NT2/D1 (cell line): ENCODE measurements around the gene DPYSL5.
"Not testable (repeated sequence)": the region's sequence is repeated elsewhere in the genome, so short reads cannot be mapped to it uniquely, and the experiment has no call there.

Experiments
- DNase-seq: peaks from one replicate; pipeline ENCODE4 v3.0.0-alpha.2; 2011; ENCODE audit warnings: low read depth, low spot score
- H3K27me3 ChIP-seq: 2 replicates; pipeline ENCODE4 v1.6.0; 2011; ENCODE audit warnings: mild to moderate bottlenecking; ENCODE audit not compliant: insufficient read length, insufficient read depth
- H3K36me3 ChIP-seq: 2 replicates; pipeline ENCODE4 v1.6.1; 2011; ENCODE audit warnings: mild to moderate bottlenecking, low read length, mixed read lengths; ENCODE audit not compliant: insufficient read depth, insufficient read length
- H3K4me1 ChIP-seq: 2 replicates; pipeline ENCODE4 v1.5.1; 2011; ENCODE audit not compliant: insufficient read depth, insufficient read length
- H3K4me3 ChIP-seq: 2 replicates; pipeline ENCODE4 v1.5.1; 2011; ENCODE audit warnings: low read depth; ENCODE audit not compliant: insufficient read length
- H3K9ac ChIP-seq: 2 replicates; pipeline ENCODE4 v1.6.0; 2011; ENCODE audit warnings: low read depth; ENCODE audit not compliant: insufficient read length
- H3K9me3 ChIP-seq: 2 replicates; pipeline ENCODE4 v1.5.1; 2011; ENCODE audit warnings: mild to moderate bottlenecking, low read length; ENCODE audit not compliant: insufficient read depth
- SUZ12 ChIP-seq: IDR thresholded peaks from 2 replicates; pipeline ENCODE4 v1.6.1; 2011; ENCODE audit not compliant: insufficient read length, insufficient read depth; ENCODE audit errors: extremely low read depth
- YY1 ChIP-seq: IDR thresholded peaks from 2 replicates; pipeline ENCODE4 v1.6.1; 2011; ENCODE audit not compliant: insufficient read length, insufficient read depth
- ZNF274 ChIP-seq: IDR thresholded peaks from 2 replicates; pipeline ENCODE4 v1.6.1; 2011; ENCODE audit warnings: mild to moderate bottlenecking, low read depth, low read length

DPYSL5 gene

DNA sequence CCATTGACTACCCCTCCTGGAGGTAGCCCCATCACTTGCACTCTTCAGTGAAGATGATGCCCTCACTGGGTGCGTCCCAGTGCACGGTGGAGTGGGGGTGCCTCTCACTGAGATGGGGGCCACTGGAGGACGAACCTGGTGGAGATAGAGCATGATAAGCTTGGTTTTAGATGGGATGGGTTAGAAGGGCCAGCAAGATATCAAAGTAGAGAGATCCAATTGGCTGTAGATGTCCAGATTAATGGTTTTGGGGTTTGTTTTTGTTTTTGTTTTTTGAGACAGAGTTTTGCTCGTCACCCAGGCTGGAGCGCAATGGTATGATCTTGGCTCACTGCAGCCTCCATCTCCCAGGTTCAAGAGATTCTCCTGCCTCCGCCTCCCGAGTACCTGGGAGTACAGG is 28.3 kb downstream of the DPYSL5 start:
- Histone ChIP-seq H3K4me3 (no peak overlapping the region), H3K36me3 (no peaks in the 10 kb centered on the region), H3K9me3 (no peaks in the 10 kb centered on the region), H3K9ac (no peak overlapping the region), H3K4me1 (no peaks in the 10 kb centered on the region), H3K27me3 (no peaks in the 10 kb centered on the region)
- TF ChIP-seq ZNF274 = no peak
- no peak for TF ChIP-seq SUZ12
- no peak for TF ChIP-seq YY1
- DNase-seq = no peak

DNA sequence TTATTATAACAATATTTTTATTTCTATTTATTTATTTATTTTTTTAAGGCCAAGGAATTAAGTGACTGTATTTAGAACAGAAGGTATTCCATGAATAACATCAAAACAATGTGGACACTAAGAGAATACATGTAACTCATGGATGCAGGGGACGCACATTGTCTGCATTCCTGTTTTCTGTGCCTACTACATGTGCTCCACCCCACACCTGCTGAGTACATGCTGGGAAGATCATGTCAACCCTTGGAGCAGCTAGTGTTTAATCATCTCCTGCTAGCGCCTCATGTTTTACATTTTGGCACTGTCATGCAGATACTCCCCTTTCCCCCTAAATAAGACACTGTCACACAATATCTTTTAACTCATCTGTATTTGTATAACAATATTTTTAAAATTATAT is 29.3 kb downstream of the DPYSL5 start:
- no peaks in the 10 kb centered on the region for H3K27me3 ChIP-seq
- H3K36me3 ChIP-seq = no peaks in the 10 kb centered on the region
- no peaks in the 10 kb centered on the region for H3K9me3 ChIP-seq
- TF ChIP-seq SUZ12 (no peak), ZNF274 (no peak), YY1 (no peak)
- no peak overlapping the region for H3K4me3 ChIP-seq
- no peak for DNase-seq
- H3K4me1 ChIP-seq = no peaks in the 10 kb centered on the region
- H3K9ac ChIP-seq = no peak overlapping the region

DNA sequence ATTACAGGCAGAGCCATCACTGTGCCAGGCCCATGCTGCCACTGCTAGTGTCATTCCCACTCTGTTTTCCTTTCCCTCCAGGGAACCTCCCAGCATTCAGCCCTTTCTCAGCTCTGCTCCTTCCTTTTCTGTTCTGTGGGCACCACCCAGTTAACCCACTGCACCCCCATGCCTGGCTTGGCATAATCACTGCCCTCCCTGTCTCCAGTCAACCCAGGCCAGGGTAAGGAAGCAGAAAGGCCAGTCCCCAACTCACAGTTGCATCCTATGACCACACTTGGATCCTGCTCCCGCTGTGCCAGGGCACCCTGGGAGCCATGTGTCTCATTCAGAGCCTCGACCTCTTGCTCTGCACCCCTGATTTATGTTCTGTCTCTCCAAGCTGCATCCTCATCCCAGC is 32.2 kb downstream of the DPYSL5 start:
- Histone ChIP-seq H3K4me3 (no peak overlapping the region), H3K9ac (no peak overlapping the region), H3K36me3 (no peaks in the 10 kb centered on the region), H3K27me3 (no peaks in the 10 kb centered on the region), H3K9me3 (no peaks in the 10 kb centered on the region), H3K4me1 (no peaks in the 10 kb centered on the region)
- TF ChIP-seq ZNF274 (no peak), YY1 (no peak), SUZ12 (no peak)
- no peak for DNase-seq

DNA sequence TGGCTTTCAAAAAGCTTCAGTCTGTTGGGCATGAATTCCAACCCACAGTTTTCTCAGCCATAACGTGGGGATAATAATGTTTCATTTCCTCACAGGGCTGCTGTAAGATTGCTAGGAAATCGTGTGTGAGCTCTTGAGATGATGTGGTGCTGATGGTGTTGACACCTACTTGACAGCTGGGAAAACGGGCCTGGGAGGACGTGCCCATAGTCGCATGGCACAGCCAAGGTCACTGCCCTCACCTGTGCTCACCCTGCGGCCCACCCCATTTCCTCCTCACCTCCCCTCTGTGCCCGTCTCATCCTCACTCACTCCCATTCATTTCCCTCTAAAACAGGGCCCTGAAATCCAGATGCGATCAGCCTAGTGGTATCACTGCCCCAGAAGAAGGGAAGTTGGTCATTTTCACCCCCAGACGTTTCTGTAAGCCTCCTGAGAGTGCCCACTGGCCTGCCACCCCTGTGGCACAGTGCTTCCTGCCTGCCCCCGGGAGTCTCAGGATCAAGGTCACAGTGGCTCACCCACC is 33.0 kb downstream of the DPYSL5 start:
- Histone ChIP-seq H3K27me3 (no peaks in the 10 kb centered on the region), H3K4me3 (no peak overlapping the region), H3K4me1 (no peaks in the 10 kb centered on the region), H3K9ac (no peak overlapping the region), H3K36me3 (no peaks in the 10 kb centered on the region), H3K9me3 (no peaks in the 10 kb centered on the region)
- no peak for DNase-seq
- no peak for TF ChIP-seq YY1
- TF ChIP-seq ZNF274 = no peak
- no peak for TF ChIP-seq SUZ12

DNA sequence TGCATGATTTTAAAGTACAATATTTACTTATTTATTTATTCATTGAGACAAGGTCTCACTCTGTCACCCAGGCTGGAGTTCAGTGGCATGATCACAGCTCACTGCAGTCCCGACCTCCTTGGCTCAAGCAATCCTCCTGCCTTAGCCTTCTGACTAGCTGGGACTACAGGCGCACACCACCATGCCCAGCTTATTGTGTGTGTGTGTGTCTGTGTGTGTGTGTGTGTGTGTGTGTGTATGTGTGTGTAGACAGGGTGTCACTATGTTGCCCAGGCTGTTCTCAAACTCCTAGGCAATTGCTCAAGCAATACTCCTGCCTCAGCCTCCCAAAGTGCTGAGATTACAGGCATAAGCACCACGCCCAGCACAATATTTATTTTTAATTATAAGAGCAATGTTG is 34.3 kb downstream of the DPYSL5 start:
- not testable (repeated sequence) for H3K4me3 ChIP-seq, H3K4me1 ChIP-seq, H3K9ac ChIP-seq, H3K9me3 ChIP-seq, DNase-seq, H3K36me3 ChIP-seq, H3K27me3 ChIP-seq

DNA sequence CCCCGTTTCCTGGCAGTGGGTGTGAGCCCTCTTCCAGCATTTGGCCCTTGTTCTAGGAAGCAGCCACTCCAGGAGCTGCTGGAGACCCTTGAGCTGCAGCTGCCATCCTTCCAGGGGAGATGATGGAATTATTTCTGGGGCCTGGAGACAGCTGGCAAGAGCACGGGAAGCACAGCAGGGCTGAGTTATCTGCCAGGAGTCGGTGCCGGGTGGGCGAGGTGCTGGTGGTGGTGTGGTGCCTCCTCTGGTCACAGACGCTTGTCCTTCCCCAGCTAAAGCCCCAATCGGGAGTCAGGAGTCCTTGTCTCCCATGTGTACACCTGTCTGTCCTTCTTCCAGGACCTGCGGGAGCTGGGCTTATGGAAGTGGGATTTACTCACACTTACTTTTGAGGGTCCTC is 36.0 kb downstream of the DPYSL5 start:
- Histone ChIP-seq H3K9ac (no peak overlapping the region), H3K9me3 (no peaks in the 10 kb centered on the region), H3K4me3 (no peak overlapping the region), H3K27me3 (no peaks in the 10 kb centered on the region), H3K4me1 (no peaks in the 10 kb centered on the region), H3K36me3 (no peaks in the 10 kb centered on the region)
- TF ChIP-seq ZNF274 = no peak
- no peak for TF ChIP-seq SUZ12
- TF ChIP-seq YY1 = no peak
- no peak for DNase-seq

DNA sequence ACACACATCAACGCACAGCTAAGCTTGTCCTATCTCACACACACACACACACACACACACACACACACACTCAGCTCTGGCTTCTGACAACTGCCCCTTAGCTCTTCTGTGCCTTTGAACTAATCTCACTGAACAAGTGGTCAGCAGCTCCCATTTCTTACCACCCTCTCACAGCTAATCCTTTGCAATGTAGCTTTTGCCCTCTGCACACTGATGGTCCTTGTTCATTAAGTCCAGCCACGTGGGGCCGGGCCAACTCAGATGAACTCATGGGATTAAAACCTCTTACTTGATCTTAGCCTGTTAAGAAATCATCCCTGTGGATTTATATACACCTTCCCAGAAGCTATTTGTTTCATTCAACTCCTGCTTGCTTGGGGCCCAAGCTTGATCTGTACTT is 36.6 kb downstream of the DPYSL5 start:
- H3K27me3 ChIP-seq = no peaks in the 10 kb centered on the region
- H3K4me1 ChIP-seq = no peaks in the 10 kb centered on the region
- TF ChIP-seq ZNF274 (no peak), SUZ12 (no peak), YY1 (no peak)
- H3K9me3 ChIP-seq = no peaks in the 10 kb centered on the region
- H3K36me3 ChIP-seq = no peaks in the 10 kb centered on the region
- DNase-seq = no peak
- no peak overlapping the region for H3K4me3 ChIP-seq
- no peak overlapping the region for H3K9ac ChIP-seq

DNA sequence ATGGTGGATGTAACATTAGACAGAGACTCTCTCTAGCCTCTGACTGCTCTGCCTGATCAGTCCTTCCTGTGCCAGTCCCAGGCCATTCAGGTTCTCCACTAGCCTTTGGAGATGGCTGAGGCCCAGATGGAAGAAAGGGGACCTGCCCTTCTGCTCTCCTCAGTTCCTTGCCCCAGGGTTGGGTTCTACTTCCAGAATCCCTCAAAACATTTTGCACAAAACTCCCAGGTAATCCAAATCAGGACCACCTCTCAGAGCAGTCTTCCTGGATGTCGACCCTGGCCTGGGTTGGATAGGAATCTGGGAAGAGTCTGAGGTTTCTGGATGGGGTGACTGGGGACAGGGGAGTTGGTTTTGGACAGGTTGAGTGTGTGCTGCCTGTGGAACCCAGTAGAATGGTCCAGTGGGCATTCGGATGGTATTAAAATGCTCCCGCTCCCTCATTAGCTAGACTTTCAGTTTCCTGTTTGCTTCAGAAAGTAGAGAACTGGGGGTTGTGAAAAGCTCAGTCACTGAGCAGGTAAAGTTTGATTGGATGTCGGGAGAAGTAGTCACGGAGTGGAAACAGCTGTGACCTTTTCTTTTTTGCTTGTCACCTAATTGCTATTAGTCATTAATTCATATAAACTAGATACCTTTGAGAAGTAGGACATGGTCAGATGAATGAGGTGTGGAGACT is 37.9 kb downstream of the DPYSL5 start:
- DNase-seq = no peak
- H3K27me3 ChIP-seq = no peaks in the 10 kb centered on the region
- H3K4me1 ChIP-seq = no peaks in the 10 kb centered on the region
- H3K9ac ChIP-seq = no peak overlapping the region
- TF ChIP-seq ZNF274 (no peak), SUZ12 (no peak), YY1 (no peak)
- H3K36me3 ChIP-seq = no peaks in the 10 kb centered on the region
- H3K4me3 ChIP-seq = no peak overlapping the region
- H3K9me3 ChIP-seq = no peaks in the 10 kb centered on the region
